Erythroblast (primary cell): ENCODE data around the gene ATXN7L1.

Experiments used
- DNase-seq, 2 experiments: peaks; one replicate each; lab custom pipeline; 2025; lab: John Stamatoyannopoulos, UW
- GATA1 ChIP-seq: IDR thresholded peaks from 2 replicates; pipeline ENCODE4 v1.6.1; 2011; ENCODE audit warnings: low read depth, mild to moderate bottlenecking, control low read depth, low read length, moderate library complexity
- POLR2A ChIP-seq: IDR thresholded peaks from 2 replicates; pipeline ENCODE4 v1.6.1; 2011; ENCODE audit warnings: mild to moderate bottlenecking, low read length

Gene ATXN7L1

GRCh38 chr7:105691082-105691679, 185.2 kb downstream of the ATXN7L1 start:
- no peak for DNase-seq
- TF ChIP-seq GATA1 = no peak
- TF ChIP-seq POLR2A = no peak

- no peak for TF ChIP-seq POLR2A
- no peak for DNase-seq
Observed at GRCh38 chr7:105690325-105690945, 186.0 kb downstream of the ATXN7L1 start.

- DNase-seq = no peak
- no peak for TF ChIP-seq GATA1
- no peak for TF ChIP-seq POLR2A
Observed at GRCh38 chr7:105689067-105689819, 187.2 kb downstream of the ATXN7L1 start.

- no peak for TF ChIP-seq GATA1
- TF ChIP-seq POLR2A = no peak
- DNase-seq = no peak
Observed at GRCh38 chr7:105688617-105689016, 187.8 kb downstream of the ATXN7L1 start.

- no peak for TF ChIP-seq GATA1
- TF ChIP-seq POLR2A = no peak
- DNase-seq = no peak
Observed at GRCh38 chr7:105685161-105685560, 191.2 kb downstream of the ATXN7L1 start.

- TF ChIP-seq GATA1 = no peak
- TF ChIP-seq POLR2A = no peak
- DNase-seq = no peak
Observed at GRCh38 chr7:105682341-105683060, 193.9 kb downstream of the ATXN7L1 start.

- no peak for DNase-seq
- TF ChIP-seq POLR2A (no peak), GATA1 (no peak)
Observed at GRCh38 chr7:105680505-105681187, 195.8 kb downstream of the ATXN7L1 start.

- TF ChIP-seq POLR2A (peak; percentile 65), GATA1 (no peak)
- peak; percentile 67 to 68 for DNase-seq
Observed at GRCh38 chr7:105678811-105679495, 197.4 kb downstream of the ATXN7L1 start.

GRCh38 chr7:105677817-105678573, 198.4 kb downstream of the ATXN7L1 start:
- TF ChIP-seq GATA1 (no peak), POLR2A (peak; percentile 57)
- DNase-seq = peak; percentile 59 to 68

- DNase-seq = peak in 1 of 2 experiments; percentile 23
- no peak for TF ChIP-seq POLR2A
- TF ChIP-seq GATA1 = no peak
Observed at GRCh38 chr7:105677410-105677730, 199.0 kb downstream of the ATXN7L1 start.

- DNase-seq = no peak
- TF ChIP-seq POLR2A = no peak
- TF ChIP-seq GATA1 = no peak
Observed at GRCh38 chr7:105675934-105676371, 200.4 kb downstream of the ATXN7L1 start.
